BLaER1 treated with 17β-estradiol and CSF1 and Interleukin-3, amounts not matched to agents 10 nM and 100 nM (cell line): ENCODE data around the gene COL5A1.
"Not testable (repeated sequence)": the region's sequence is repeated elsewhere in the genome, so short reads cannot be mapped to it uniquely, and the experiment has no call there.

Experiments used
- H3K27ac ChIP-seq, 11 experiments: shearing (Covaris generic); formaldehyde crosslinking; 2 replicates each; pipeline ENCODE4 v1.8.1; 2022
- H3K27me3 ChIP-seq, 11 experiments: shearing (Covaris generic); formaldehyde crosslinking; 2 replicates each; pipeline ENCODE4 v1.8.1; 2022
- H3K36me3 ChIP-seq, 11 experiments: shearing (Covaris generic); formaldehyde crosslinking; 2 replicates each; pipeline ENCODE4 v1.8.1; 2022
- H3K4me1 ChIP-seq, 10 experiments: shearing (Covaris generic); formaldehyde crosslinking; 2 replicates each; pipeline ENCODE4 v1.8.1; 2022
- H3K4me2 ChIP-seq, 11 experiments: shearing (Covaris generic); formaldehyde crosslinking; 2 replicates each; pipeline ENCODE4 v1.8.1; 2022
- H3K4me3 ChIP-seq, 10 experiments: shearing (Covaris generic); formaldehyde crosslinking; 2 replicates each; pipeline ENCODE4 v1.8.1; 2022
- H3K9ac ChIP-seq, 11 experiments: shearing (Covaris generic); formaldehyde crosslinking; 2 replicates each; pipeline ENCODE4 v1.8.1; 2022
- H3K9me3 ChIP-seq, 11 experiments: shearing (Covaris generic); formaldehyde crosslinking; replicated peaks in 1 of 11; 2 replicates each; pipeline ENCODE4 v1.8.1; 2022
- H4K20me1 ChIP-seq, 11 experiments: shearing (Covaris generic); formaldehyde crosslinking; 2 replicates each; pipeline ENCODE4 v1.8.1; 2022
- Cebpa-rat ChIP-seq, 11 experiments: shearing (Covaris generic); IDR thresholded peaks; 2 replicates each; pipeline ENCODE4 v1.8.1; 2022

Gene COL5A1

DNA sequence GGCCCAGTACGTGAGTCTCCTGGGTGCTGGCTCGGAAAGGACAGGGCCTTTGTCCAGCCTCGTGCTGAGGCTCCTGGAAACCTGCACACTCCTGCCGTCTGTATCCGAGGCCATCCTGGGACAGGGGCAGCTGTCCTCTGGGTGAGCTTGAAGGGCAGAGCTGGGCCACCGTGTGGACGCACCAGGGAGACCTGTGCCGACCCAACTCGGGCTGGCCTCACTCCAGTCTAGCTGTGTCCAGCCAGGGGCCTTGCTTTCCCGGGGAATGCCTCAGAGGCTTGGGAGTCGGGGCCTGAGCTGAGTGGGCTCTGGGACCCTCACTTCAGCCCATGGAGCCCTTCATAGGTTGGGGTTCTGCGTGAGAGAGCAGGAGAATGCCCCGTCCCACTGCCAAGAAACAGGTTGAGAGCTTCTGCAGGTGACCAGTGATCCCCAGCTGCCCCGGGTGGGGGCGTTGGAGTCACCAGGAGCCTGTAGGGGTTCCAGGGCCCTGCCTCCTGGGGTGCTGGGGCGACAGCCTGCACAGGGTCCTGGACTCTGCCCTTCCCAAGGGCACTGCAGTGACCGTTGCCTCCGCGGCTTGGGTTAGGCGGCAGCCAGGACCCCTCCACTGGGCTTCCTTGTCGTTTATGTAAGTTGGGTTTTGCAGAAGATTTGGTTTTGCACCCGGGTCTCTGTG lies 60.1 kb downstream of the COL5A1 start:
- Histone ChIP-seq H3K27ac (no peak overlapping the region), H3K4me3 (no peak overlapping the region), H4K20me1 (peaks cover 0 to 86% (median 58%) of the 10 kb centered on the region in 11 experiments; a peak in 17 of 22 replicates), H3K27me3 (peaks cover 0 to 75% (median 0%) of the 10 kb centered on the region in 11 experiments; a peak in 6 of 22 replicates), H3K36me3 (peaks cover 0 to 52% (median 23%) of the 10 kb centered on the region in 11 experiments; a peak in 13 of 22 replicates), H3K4me2 (peak overlapping the region in 5 of 11 experiments; percentile 65 to 82 (median 75); a peak in 7 of 22 replicates), H3K4me1 (peaks cover 18 to 46% (median 40%) of the 10 kb centered on the region in 10 experiments), H3K9ac (no peak overlapping the region), H3K9me3 (no peaks in the 10 kb centered on the region)
- TF ChIP-seq Cebpa-rat (IDR thresholded peaks at IDR 0.05): no peak

DNA sequence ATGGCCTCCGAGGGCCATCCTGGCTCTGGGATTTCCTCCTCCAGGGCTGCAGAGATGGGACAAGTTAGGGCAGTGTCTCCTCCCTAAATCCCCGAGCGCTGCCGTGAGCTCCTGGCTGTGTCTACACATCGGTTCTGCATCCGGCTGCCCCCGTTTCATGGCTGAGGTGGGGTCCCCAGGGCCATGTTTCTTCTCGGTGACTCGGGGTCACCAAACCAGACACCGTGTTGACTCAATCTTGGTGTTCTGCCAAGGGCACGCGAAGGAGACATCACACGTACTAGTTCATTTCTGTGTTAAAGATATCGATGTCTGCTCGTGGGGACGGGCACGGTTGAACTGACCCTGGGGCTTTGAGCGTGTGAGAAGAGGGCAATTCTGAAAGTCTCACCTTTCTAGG lies 60.7 kb downstream of the COL5A1 start:
- H3K9ac ChIP-seq: no peak overlapping the region
- H3K4me3 ChIP-seq: no peak overlapping the region
- peaks cover 18 to 52% (median 46%) of the 10 kb centered on the region in 10 experiments for H3K4me1 ChIP-seq
- peaks cover 0 to 52% (median 23%) of the 10 kb centered on the region in 11 experiments; a peak in 13 of 22 replicates for H3K36me3 ChIP-seq
- no peak overlapping the region for H3K27ac ChIP-seq
- no peak for TF ChIP-seq Cebpa-rat (IDR thresholded peaks at IDR 0.05)
- no peak overlapping the region for H3K4me2 ChIP-seq
- H4K20me1 ChIP-seq: peaks cover 0 to 90% (median 62%) of the 10 kb centered on the region in 11 experiments; a peak in 18 of 22 replicates
- no peaks in the 10 kb centered on the region for H3K9me3 ChIP-seq
- H3K27me3 ChIP-seq: peaks cover 0 to 80% (median 0%) of the 10 kb centered on the region in 11 experiments; a peak in 7 of 22 replicates

DNA sequence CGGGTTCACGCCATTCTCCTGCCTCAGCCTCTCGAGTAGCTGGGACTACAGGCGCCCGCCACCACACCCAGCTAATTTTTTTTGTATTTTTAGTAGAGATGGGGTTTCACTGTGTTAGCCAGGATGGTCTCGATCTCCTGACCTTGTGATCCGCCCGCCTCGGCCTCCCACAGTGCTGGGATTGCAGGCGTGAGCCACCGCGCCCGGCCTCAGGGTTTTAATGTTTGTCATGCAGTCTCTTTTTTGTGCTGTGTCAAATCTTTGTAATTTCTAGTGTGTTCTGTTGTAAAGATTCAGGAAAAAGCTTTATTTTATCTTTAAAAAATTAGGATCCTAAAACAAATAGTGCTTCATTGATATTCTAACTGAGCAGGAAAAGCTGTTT lies 62.1 kb downstream of the COL5A1 start:
- H3K9me3 ChIP-seq, H3K4me2 ChIP-seq, H3K27ac ChIP-seq, H3K9ac ChIP-seq, H3K4me3 ChIP-seq: not testable (repeated sequence)
- Histone ChIP-seq H3K36me3 (peaks cover 0 to 58% (median 23%) of the 10 kb centered on the region in 11 experiments; a peak in 13 of 22 replicates), H3K27me3 (peaks cover 0 to 94% (median 0%) of the 10 kb centered on the region in 11 experiments; a peak in 9 of 22 replicates), H4K20me1 (peaks cover 0 to 91% (median 62%) of the 10 kb centered on the region in 11 experiments; a peak in 20 of 22 replicates), H3K4me1 (peaks cover 16 to 58% (median 52%) of the 10 kb centered on the region in 10 experiments)

DNA sequence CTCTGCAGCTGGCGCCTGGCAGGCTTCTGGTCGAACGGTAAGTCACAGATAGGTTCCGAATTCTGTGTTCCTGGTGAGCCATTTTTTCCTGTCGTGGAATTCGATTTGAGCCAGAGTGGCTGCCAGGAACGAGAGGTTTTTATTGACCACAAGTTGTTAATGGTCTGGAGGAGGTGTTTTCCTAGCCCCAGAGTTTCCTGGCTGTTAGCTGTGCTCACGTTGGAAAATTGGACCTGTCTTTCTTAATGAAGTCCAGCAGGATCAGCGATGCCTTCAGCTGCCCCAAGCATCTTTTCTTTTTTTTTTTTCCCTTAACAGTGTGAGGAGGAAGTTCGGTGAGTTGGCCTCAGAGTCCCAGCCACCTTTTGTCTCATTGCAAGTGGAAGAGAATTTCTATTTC lies 62.9 kb downstream of the COL5A1 start:
- no peak for TF ChIP-seq Cebpa-rat (IDR thresholded peaks at IDR 0.05)
- H3K36me3 ChIP-seq: peaks cover 0 to 62% (median 23%) of the 10 kb centered on the region in 11 experiments; a peak in 13 of 22 replicates
- H3K9ac ChIP-seq: no peak overlapping the region
- H3K4me1 ChIP-seq: peaks cover 11 to 57% (median 49%) of the 10 kb centered on the region in 10 experiments
- no peaks in the 10 kb centered on the region for H3K9me3 ChIP-seq
- H4K20me1 ChIP-seq: peaks cover 0 to 94% (median 62%) of the 10 kb centered on the region in 11 experiments; a peak in 20 of 22 replicates
- no peak overlapping the region for H3K27ac ChIP-seq
- H3K27me3 ChIP-seq: peaks cover 0 to 96% (median 0%) of the 10 kb centered on the region in 11 experiments; a peak in 9 of 22 replicates
- no peak overlapping the region for H3K4me3 ChIP-seq
- no peak overlapping the region for H3K4me2 ChIP-seq

DNA sequence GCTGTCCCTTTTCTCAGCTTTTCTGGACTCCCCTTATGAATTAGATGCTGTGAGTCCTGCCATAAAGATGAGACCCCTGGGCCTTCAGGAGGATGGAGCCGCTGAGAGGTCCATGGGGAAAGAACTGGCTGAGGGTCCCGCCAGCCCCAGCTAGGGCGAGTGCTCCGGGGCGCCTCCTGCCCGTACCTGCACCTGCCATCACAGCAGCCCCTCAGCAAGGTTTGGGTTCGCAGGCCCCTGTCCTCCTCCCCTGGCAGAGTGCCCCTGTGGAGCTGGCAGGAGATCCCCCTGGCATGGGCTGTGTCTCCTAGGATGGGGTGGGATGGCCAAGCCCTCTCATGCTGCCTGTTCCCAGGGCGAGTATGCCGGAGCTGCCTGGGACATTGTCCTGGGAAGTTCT lies 64.2 kb downstream of the COL5A1 start:
- peaks cover 0 to 51% (median 23%) of the 10 kb centered on the region in 11 experiments; a peak in 13 of 22 replicates for H3K36me3 ChIP-seq
- TF ChIP-seq Cebpa-rat (IDR thresholded peaks at IDR 0.05): no peak
- H3K9ac ChIP-seq: no peak overlapping the region
- no peaks in the 10 kb centered on the region for H3K9me3 ChIP-seq
- H3K27me3 ChIP-seq: peaks cover 0 to 90% (median 0%) of the 10 kb centered on the region in 11 experiments; a peak in 9 of 22 replicates
- H3K27ac ChIP-seq: no peak overlapping the region
- H3K4me2 ChIP-seq: no peak overlapping the region
- H3K4me1 ChIP-seq: peaks cover 8 to 48% (median 36%) of the 10 kb centered on the region in 10 experiments
- H3K4me3 ChIP-seq: no peak overlapping the region
- H4K20me1 ChIP-seq: peaks cover 0 to 87% (median 54%) of the 10 kb centered on the region in 11 experiments; a peak in 20 of 22 replicates

DNA sequence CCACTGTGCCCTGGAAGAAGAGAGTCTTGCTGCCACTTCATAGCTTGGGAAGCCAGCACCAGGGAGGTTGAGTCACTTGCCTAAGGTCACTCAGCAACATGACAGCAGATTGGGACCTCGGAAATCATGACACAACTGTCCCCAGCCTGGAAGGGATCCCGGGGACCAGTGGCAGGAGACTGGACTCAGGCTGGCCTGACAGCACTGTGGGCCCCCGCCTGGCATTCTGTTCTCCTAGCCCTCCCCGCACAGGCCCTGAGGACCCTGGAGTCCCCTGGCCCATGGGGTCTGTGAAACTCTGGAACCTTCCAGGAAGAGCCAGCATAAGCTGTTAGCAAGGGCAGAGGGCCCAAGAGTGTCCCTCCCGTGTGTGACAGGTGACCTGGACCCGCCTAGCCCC lies 64.9 kb downstream of the COL5A1 start:
- Histone ChIP-seq H3K9ac (peak overlapping the region in 2 of 11 experiments; percentile 52 to 54; a peak in 2 of 22 replicates), H4K20me1 (peaks cover 0 to 83% (median 54%) of the 10 kb centered on the region in 11 experiments; a peak in 20 of 22 replicates), H3K4me2 (peak overlapping the region in 8 of 11 experiments; percentile 54 to 89 (median 70); a peak in 14 of 22 replicates)

DNA sequence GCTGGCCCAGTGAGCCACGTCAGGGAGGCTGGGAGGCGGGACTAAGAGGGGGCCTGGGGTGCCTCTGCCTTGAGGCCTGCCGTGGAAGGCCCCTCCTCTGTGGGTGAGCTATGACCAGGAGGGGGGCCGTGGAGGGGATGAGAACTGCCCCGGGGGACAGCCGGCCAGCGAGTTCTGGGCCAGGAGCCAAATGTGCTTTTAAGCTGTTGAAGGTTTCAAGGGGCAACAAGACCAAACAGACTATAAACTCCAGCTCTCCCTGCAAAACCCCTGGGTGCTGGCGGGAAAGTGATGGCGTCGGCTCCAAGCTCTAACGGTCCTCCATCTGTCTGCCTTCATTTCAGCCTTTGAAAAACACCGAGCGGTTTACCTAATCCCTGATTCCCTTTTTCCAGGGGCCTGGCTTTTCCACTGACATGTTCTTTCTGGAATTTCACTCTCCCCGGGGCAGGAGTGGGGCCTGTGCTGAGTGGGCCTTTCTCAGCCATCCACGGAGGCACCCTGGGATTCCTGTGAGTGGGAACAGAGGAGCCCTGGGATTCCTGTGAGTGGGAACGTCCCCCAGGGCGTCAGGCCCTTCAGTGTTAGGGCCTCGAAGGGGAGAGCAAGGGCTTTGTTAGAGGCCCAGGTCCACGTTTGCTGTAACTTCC lies 65.6 kb downstream of the COL5A1 start:
- peak overlapping the region in 9 of 11 experiments; percentile 20 to 89 (median 68); a peak in 16 of 22 replicates for H3K4me2 ChIP-seq
- no peak overlapping the region for H3K27ac ChIP-seq
- no peak overlapping the region for H3K4me3 ChIP-seq
- TF ChIP-seq Cebpa-rat (IDR thresholded peaks at IDR 0.05): no peak
- peak overlapping the region in 4 of 11 experiments; percentile 24 to 54 (median 52); a peak in 7 of 22 replicates for H3K9ac ChIP-seq
- peaks cover 5 to 47% (median 27%) of the 10 kb centered on the region in 10 experiments; a peak in 19 of 20 replicates for H3K4me1 ChIP-seq
- H4K20me1 ChIP-seq: peaks cover 0 to 77% (median 54%) of the 10 kb centered on the region in 11 experiments; a peak in 20 of 22 replicates
- peaks cover 0 to 83% (median 0%) of the 10 kb centered on the region in 11 experiments; a peak in 9 of 22 replicates for H3K27me3 ChIP-seq
- H3K36me3 ChIP-seq: peaks cover 0 to 39% (median 12%) of the 10 kb centered on the region in 11 experiments; a peak in 12 of 22 replicates
- peaks cover 0 to 7% (median 0%) of the 10 kb centered on the region in 11 experiments; a peak in 5 of 22 replicates for H3K9me3 ChIP-seq

More for the DNA sequence above, 64.9 kb downstream of the COL5A1 start:
- Histone ChIP-seq H3K9me3 (peaks cover 0 to 5% (median 0%) of the 10 kb centered on the region in 11 experiments; a peak in 5 of 22 replicates), H3K4me3 (no peak overlapping the region), H3K27me3 (peaks cover 0 to 88% (median 0%) of the 10 kb centered on the region in 11 experiments; a peak in 9 of 22 replicates), H3K4me1 (peaks cover 5 to 46% (median 28%) of the 10 kb centered on the region in 10 experiments; a peak in 19 of 20 replicates), H3K27ac (no peak overlapping the region), H3K36me3 (peaks cover 0 to 45% (median 18%) of the 10 kb centered on the region in 11 experiments; a peak in 13 of 22 replicates)
- no peak for TF ChIP-seq Cebpa-rat (IDR thresholded peaks at IDR 0.05)
